ENCODE measurements around the gene CDC42BPG. TPM values are rescaled to one million over a fixed set of nuclear protein-coding genes. Genes with fewer than 3 reads are reported as not detected.

The CDC42BPG gene
- total RNA-seq, 1 donor from 2014 or later = 13.0 TPM

DNA sequence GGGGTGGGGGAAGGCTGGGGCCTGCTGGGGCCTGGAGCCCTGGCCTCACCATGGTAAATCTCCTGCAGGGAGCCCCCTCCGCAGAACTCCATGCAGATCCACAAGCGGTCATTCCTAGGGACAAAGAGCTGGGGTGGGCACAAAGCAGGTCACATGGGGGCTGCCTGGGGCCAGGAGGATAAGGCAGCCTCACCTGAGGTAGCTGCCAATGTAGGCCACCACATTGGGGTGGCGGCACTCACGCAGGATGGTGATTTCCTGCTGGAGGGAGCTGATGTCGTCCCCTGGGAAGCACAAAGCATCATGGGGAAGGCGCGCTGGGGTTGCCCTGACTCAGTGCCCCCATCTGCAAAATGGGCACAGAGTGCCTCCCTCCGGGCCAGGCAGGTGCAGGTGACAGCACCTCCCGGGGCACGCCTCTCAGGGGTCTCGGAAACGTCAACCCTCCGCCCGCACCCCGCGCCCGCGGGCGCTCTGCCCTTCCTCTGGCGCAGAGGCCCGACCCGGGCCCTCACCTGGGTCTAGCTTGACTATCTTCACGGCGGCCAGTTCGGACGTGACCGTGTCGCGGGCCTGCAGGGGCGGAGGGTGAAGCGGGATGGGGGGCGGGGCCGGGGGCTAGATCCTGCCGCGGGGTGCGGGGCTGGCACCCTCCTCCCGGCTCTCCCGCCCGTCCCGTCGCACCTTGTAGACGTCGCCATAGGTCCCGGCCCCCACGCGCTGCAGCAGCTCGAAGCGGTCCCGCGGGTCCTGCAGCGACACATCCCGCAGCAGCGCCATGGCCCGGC lies 41.9 kb downstream of the CDC42BPG start:
- intact Hi-C loops (cut with DNase I) = no loop called here
- Histone ChIP-seq H3K4me3 (peak overlapping the region; percentile 72 to 84), H3K27me3 (no peaks in the 10 kb centered on the region), H3K27ac (peak overlapping the region; percentile 92), H3K9me3 (no peaks in the 10 kb centered on the region), H3K4me1 (peaks cover 27% of the 10 kb centered on the region), H3K36me3 (no peaks in the 10 kb centered on the region)
- no peak for DNase-seq (ENCODE audit: extremely low spot score in 2 of 2)
- TF ChIP-seq, protein P1, sequence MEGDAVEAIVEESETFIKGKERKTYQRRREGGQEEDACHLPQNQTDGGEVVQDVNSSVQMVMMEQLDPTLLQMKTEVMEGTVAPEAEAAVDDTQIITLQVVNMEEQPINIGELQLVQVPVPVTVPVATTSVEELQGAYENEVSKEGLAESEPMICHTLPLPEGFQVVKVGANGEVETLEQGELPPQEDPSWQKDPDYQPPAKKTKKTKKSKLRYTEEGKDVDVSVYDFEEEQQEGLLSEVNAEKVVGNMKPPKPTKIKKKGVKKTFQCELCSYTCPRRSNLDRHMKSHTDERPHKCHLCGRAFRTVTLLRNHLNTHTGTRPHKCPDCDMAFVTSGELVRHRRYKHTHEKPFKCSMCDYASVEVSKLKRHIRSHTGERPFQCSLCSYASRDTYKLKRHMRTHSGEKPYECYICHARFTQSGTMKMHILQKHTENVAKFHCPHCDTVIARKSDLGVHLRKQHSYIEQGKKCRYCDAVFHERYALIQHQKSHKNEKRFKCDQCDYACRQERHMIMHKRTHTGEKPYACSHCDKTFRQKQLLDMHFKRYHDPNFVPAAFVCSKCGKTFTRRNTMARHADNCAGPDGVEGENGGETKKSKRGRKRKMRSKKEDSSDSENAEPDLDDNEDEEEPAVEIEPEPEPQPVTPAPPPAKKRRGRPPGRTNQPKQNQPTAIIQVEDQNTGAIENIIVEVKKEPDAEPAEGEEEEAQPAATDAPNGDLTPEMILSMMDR (IDR thresholded peaks at IDR 0.05) = no peak
- no peak for TF ChIP-seq POLR2AphosphoS5 (IDR thresholded peaks at IDR 0.05; ENCODE audit: insufficient read depth in 1 of 2, low read depth in 1 of 2)
- TF ChIP-seq POLR2A (IDR thresholded peaks at IDR 0.05) = no peak

DNA sequence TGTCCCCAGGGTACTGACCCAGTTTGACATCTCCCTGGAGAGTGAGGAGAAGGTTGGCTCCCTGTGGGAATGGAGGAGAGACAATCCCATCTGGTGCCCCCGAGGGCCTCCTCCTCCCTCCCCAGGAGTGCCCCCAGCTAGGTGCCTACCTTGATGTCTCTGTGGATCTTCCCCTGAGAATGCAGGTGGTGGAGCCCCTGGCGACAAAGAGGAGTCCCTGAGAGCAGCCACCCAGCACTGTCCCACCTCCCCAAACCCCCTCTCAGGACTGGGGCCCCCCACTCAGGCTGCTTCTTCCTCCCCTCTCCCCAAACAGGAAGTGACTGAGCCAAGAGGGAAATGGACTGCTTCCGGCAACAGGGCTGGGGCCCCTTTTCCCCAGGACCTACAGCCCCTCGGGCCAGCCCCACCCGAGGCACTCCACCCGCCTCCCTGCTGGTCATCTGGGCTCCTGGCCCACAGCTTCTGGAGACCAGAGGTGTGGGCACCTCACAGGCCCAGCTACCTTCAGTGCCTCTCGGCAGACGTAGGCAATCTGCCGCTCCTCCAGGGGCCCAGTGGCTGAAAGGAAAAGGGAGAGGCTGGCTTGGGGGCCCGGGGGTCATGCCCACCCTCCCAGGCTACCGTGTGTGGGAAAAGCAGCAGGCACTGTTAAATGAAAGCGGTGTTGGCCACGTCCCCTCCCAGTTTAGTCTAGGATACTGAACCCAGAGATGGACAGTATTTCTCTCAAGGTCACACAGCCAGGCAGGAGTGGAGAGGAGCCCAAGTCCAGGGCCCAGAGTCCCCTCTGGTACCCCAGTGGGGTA lies 42.7 kb downstream of the CDC42BPG start:
- intact Hi-C loops (cut with DNase I) = no loop called here
- Histone ChIP-seq H3K4me1 (peaks cover 27% of the 10 kb centered on the region), H3K36me3 (no peaks in the 10 kb centered on the region), H3K27me3 (no peaks in the 10 kb centered on the region), H3K9me3 (no peaks in the 10 kb centered on the region), H3K4me3 (peak overlapping the region; percentile 72 to 84), H3K27ac (peak overlapping the region; percentile 92)
- no peak for TF ChIP-seq POLR2A (IDR thresholded peaks at IDR 0.05)
- no peak for TF ChIP-seq POLR2AphosphoS5 (IDR thresholded peaks at IDR 0.05; ENCODE audit: insufficient read depth in 1 of 2, low read depth in 1 of 2)
- TF ChIP-seq, protein P1 (IDR thresholded peaks at IDR 0.05) = no peak
- no peak for DNase-seq (ENCODE audit: extremely low spot score in 2 of 2)

DNA sequence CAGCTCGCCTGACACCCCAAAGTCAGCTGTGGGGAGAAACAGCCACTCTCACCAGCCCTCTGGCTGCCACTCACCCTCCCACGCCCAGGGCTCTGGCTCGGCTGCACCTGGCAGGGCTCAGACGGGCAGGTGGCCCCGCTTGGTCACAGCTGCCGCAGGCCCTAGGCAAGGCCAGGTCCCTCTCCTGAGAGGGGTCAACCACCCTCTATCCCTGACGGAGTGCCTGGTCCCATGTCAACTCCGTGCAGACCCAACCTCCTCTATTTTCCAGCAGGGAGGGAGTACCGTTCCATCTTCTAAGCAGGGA lies 43.3 kb downstream of the CDC42BPG start:
- H3K9me3 ChIP-seq = no peaks in the 10 kb centered on the region
- H3K27me3 ChIP-seq = no peaks in the 10 kb centered on the region
- no peaks in the 10 kb centered on the region for H3K36me3 ChIP-seq
- peak overlapping the region; percentile 92 for H3K27ac ChIP-seq
- TF ChIP-seq POLR2A (IDR thresholded peaks at IDR 0.05) = no peak
- no peak for TF ChIP-seq POLR2AphosphoS5 (IDR thresholded peaks at IDR 0.05; ENCODE audit: insufficient read depth in 1 of 2, low read depth in 1 of 2)
- TF ChIP-seq, protein P1 (IDR thresholded peaks at IDR 0.05) = no peak
- peaks cover 27% of the 10 kb centered on the region for H3K4me1 ChIP-seq
- no peak overlapping the region for H3K4me3 ChIP-seq
- intact Hi-C loops (cut with DNase I) = no loop called here
- no peak for DNase-seq (ENCODE audit: extremely low spot score in 2 of 2)

DNA sequence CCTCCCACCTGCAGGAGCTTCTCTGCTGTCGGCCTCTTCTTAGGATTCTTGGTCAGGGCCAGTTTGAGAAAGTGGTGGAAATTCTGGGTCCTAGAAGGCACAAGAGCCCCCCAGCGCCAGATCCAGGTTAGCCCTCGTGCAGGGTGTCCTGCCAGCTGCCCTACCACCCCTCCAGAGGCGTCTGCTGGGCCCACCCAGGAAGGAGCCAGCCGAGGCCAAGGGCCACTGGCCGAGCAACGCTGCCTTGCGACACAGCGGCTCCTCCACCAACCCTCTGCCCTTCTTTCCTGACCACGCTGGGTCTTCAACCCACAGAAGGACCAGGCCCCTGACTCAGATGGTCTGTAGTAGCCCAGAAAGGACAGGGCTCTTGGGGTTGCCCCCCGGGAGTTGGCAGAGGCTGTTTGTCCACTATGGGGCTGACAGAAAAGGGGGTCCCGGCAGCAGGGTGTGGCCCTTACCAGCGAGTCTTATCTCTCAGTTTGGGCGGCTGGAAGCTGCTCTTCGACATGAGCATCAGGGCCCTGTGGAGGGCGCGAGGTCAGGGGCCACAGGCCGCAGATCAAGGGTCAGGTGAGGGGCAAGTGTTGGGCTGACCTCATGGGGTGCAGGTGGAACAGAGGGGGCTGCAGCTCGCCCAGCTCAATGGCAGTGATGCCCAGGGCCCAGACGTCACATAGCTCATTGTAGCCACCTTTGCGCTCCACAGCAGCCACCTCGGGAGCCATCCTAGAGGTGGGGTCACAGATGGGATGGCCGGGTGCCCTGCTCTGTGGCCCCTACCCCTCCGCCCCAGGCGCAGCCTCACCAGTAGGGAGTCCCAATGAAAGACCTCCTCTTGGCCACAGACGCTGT lies 43.9 kb downstream of the CDC42BPG start:
- Histone ChIP-seq H3K9me3 (no peaks in the 10 kb centered on the region), H3K4me1 (peaks cover 27% of the 10 kb centered on the region), H3K27ac (no peak overlapping the region), H3K27me3 (no peaks in the 10 kb centered on the region), H3K36me3 (no peaks in the 10 kb centered on the region), H3K4me3 (no peak overlapping the region)
- no peak for DNase-seq (ENCODE audit: extremely low spot score in 2 of 2)
- intact Hi-C loops (cut with DNase I) = no loop called here
- TF ChIP-seq POLR2A (IDR thresholded peaks at IDR 0.05) = no peak
- no peak for TF ChIP-seq POLR2AphosphoS5 (IDR thresholded peaks at IDR 0.05; ENCODE audit: insufficient read depth in 1 of 2, low read depth in 1 of 2)
- TF ChIP-seq, protein P1 (IDR thresholded peaks at IDR 0.05) = no peak
